Nephron progenitor cell (in vitro differentiated cells): ENCODE data around the gene CHST4.
"Not testable (repeated sequence)": the region's sequence is repeated elsewhere in the genome, so short reads cannot be mapped to it uniquely, and the experiment has no call there.

Source experiments
- DNase-seq: peaks from one replicate; pipeline ENCODE4 v3.0.0; 2021
- H3K27ac Mint-ChIP-seq: 2 replicates; pipeline ENCODE4 v1.8.0; 2021; ENCODE audit warnings: mild to moderate bottlenecking, moderate library complexity, mixed read lengths
- H3K27me3 Mint-ChIP-seq: 2 replicates; pipeline ENCODE4 v1.8.0; 2021; ENCODE audit warnings: mild to moderate bottlenecking, low read depth, mixed read lengths; ENCODE audit not compliant: poor library complexity
- H3K36me3 Mint-ChIP-seq: 2 replicates; pipeline ENCODE4 v1.8.0; 2021; ENCODE audit warnings: low read depth, mixed read lengths
- H3K4me1 Mint-ChIP-seq: 2 replicates; pipeline ENCODE4 v1.8.0; 2021; ENCODE audit warnings: mixed read lengths
- H3K4me3 Mint-ChIP-seq: 2 replicates; pipeline ENCODE4 v1.8.0; 2021; ENCODE audit warnings: mild to moderate bottlenecking, moderate library complexity, mixed read lengths
- H3K9me3 Mint-ChIP-seq: 2 replicates; pipeline ENCODE4 v1.8.0; 2021; ENCODE audit warnings: mild to moderate bottlenecking, moderate library complexity, mixed read lengths
- CTCF ChIP-seq: fragments of 200-600 bp; sonication (generic); IDR thresholded peaks from 2 replicates; pipeline ENCODE4 v1.5.0; 2021; ENCODE audit warnings: antibody characterized with exemption

Gene CHST4

GRCh38 chr16:71576971-71577370 lies 50.7 kb downstream of the CHST4 start, which contains the start of gene TAT:
Gene TAT, minus strand, starts transcription at chr16:71577092. Its CDS starts 677 bp downstream, at chr16:71576415.
- Mint-ChIP-seq H3K27ac (no peak within 1 kb of the TSS), H3K36me3 (no peaks in the 10 kb centered on the region), H3K27me3 (peaks cover 28% of the 10 kb centered on the region), H3K4me3 (no peak within 1 kb of the TSS), H3K9me3 (no peaks in the 10 kb centered on the region), H3K4me1 (no peaks in the 10 kb centered on the region)
- TF ChIP-seq CTCF: no peak
- no peak for DNase-seq

GRCh38 chr16:71582553-71582848 lies 56.3 kb downstream of the CHST4 start:
- H3K36me3 Mint-ChIP-seq, H3K4me1 Mint-ChIP-seq, H3K27ac Mint-ChIP-seq, H3K4me3 Mint-ChIP-seq, DNase-seq, H3K9me3 Mint-ChIP-seq: not testable (repeated sequence)
- peaks cover 50% of the 10 kb centered on the region for H3K27me3 Mint-ChIP-seq

- Mint-ChIP-seq H3K36me3 (no peaks in the 10 kb centered on the region), H3K9me3 (peaks cover 14% of the 10 kb centered on the region), H3K4me3 (no peak overlapping the region), H3K4me1 (no peaks in the 10 kb centered on the region), H3K27ac (no peak overlapping the region), H3K27me3 (peaks cover 51% of the 10 kb centered on the region)
- TF ChIP-seq CTCF: no peak
- no peak for DNase-seq
Observed at GRCh38 chr16:71584543-71585317, 58.5 kb downstream of the CHST4 start.

- H3K27me3 Mint-ChIP-seq: peaks cover 55% of the 10 kb centered on the region
- peaks cover 16% of the 10 kb centered on the region for H3K9me3 Mint-ChIP-seq
- TF ChIP-seq CTCF: no peak
- H3K27ac Mint-ChIP-seq: no peak overlapping the region
- no peaks in the 10 kb centered on the region for H3K4me1 Mint-ChIP-seq
- no peak overlapping the region for H3K4me3 Mint-ChIP-seq
- DNase-seq: no peak
- H3K36me3 Mint-ChIP-seq: no peaks in the 10 kb centered on the region
Observed at GRCh38 chr16:71585318-71585703, 59.1 kb downstream of the CHST4 start.
